Fibroblast of lung (primary cell): ENCODE measurements around the gene SPANXA1. TPM values are rescaled to one million over a fixed set of nuclear protein-coding genes. Genes with fewer than 3 reads are reported as not detected.
"Not testable (repeated sequence)": the region's sequence is repeated elsewhere in the genome, so short reads cannot be mapped to it uniquely, and the experiment has no call there.

Source experiments
- DNase-seq, 2 donors: peaks; one replicate each; pipeline versions ENCODE4 v3.0.0 to v3.0.0-alpha.2; 2010; ENCODE audit warnings: low read depth in 2 of 2
- H2AFZ ChIP-seq: 2 replicates; pipeline ENCODE4 v1.5.1; 2012; ENCODE audit warnings: low read length, control low read depth, inconsistent platforms
- H3K27ac ChIP-seq: 2 replicates; pipeline ENCODE4 v1.5.1; 2011; ENCODE audit warnings: low read length, control low read depth; ENCODE audit not compliant: insufficient read depth
- H3K27me3 ChIP-seq: 2 replicates; pipeline ENCODE4 v1.5.1; 2011; ENCODE audit warnings: mild to moderate bottlenecking, low read length; ENCODE audit not compliant: control insufficient read depth, insufficient read depth
- H3K36me3 ChIP-seq: 2 replicates; pipeline ENCODE4 v1.5.1; 2011; ENCODE audit warnings: low read length; ENCODE audit not compliant: control insufficient read depth, insufficient read depth
- H3K4me1 ChIP-seq: 2 replicates; pipeline ENCODE4 v1.5.1; 2011; ENCODE audit warnings: low read length; ENCODE audit not compliant: control insufficient read depth, insufficient read depth; ENCODE audit errors: extremely low read depth
- H3K4me2 ChIP-seq: 2 replicates; pipeline ENCODE4 v1.5.1; 2011; ENCODE audit warnings: low read length, control low read depth; ENCODE audit not compliant: insufficient read depth; ENCODE audit errors: extremely low read depth
- H3K4me3 ChIP-seq, 4 experiments: fragments of 200-600 bp in 1 of 4; sonication (generic) in 1 of 4; replicated peaks in 1 of 4; 2 replicates each; pipeline ENCODE4 v1.5.1; 2011 to 2016; ENCODE audit warnings: low read length in 4 of 4, low read depth in 3 of 4, mild to moderate bottlenecking in 3 of 4, control low read depth in 2 of 4, inconsistent platforms in 1 of 4, mixed read lengths in 1 of 4; ENCODE audit not compliant: insufficient read depth in 1 of 4; ENCODE audit errors: control extremely low read depth in 1 of 4
- H3K79me2 ChIP-seq: 2 replicates; pipeline ENCODE4 v1.5.1; 2012; ENCODE audit warnings: mild to moderate bottlenecking, low read length, inconsistent platforms; ENCODE audit not compliant: control insufficient read depth, insufficient read depth
- H3K9ac ChIP-seq: 2 replicates; pipeline ENCODE4 v1.5.1; 2011; ENCODE audit warnings: mild to moderate bottlenecking, low read length, control low read depth; ENCODE audit not compliant: insufficient read depth
- H3K9me3 ChIP-seq: 2 replicates; pipeline ENCODE4 v1.5.1; 2012; ENCODE audit warnings: low read depth, low read length; ENCODE audit not compliant: control insufficient read depth, insufficient read depth
- H4K20me1 ChIP-seq: 2 replicates; pipeline ENCODE4 v1.5.1; 2011; ENCODE audit warnings: low read length; ENCODE audit not compliant: control insufficient read depth, insufficient read depth; ENCODE audit errors: extremely low read depth
- CTCF ChIP-seq, 2 donors: IDR thresholded peaks in 1 of 2; conservative IDR thresholded peaks in 1 of 2; 1 replicate in 1 of 2; 2 replicates in 1 of 2; pipeline ENCODE4 v1.5.1; 2011 to 2012; ENCODE audit warnings: low read length in 2 of 2, control low read depth in 1 of 2, inconsistent platforms in 1 of 2, low read depth in 1 of 2, mild to moderate bottlenecking in 1 of 2
- EZH2 ChIP-seq: IDR thresholded peaks from 2 replicates; pipeline ENCODE4 v1.5.1; 2012; ENCODE audit warnings: low read length, control low read depth, mild to moderate bottlenecking; ENCODE audit errors: missing control alignments
- polyA plus RNA-seq, 2 donors: library from polyadenylated mRNA; depleted of rRNA in 1 of 2; stranded (reverse) in 1 of 2; unstranded in 1 of 2; fragments of >200 nt; gene quantifications; 2 replicates each; pipeline ENCODE4 v1.2.1, GENCODE V29; 2011 to 2012; ENCODE audit warnings: missing spikeins in 1 of 2
- total RNA-seq: library from RNA; depleted of rRNA; stranded (reverse); fragments of >200 nt; gene quantifications from 2 replicates; pipeline ENCODE4 v1.2.1, GENCODE V29; 2014

The SPANXA1 gene
- total and polyA plus RNA-seq, 2 donors (not counting 1 experiment from before 2014, with no cell fraction given): not detected

- Histone ChIP-seq H3K27me3 (no peaks in the 10 kb centered on the region), H3K4me1 (no peaks in the 10 kb centered on the region), H3K79me2 (no peaks in the 10 kb centered on the region), H4K20me1 (no peaks in the 10 kb centered on the region), H3K27ac (no peak overlapping the region), H3K9me3 (no peaks in the 10 kb centered on the region), H3K36me3 (no peaks in the 10 kb centered on the region), H3K4me3 (no peak overlapping the region), H3K4me2 (no peak overlapping the region), H2AFZ (no peak overlapping the region), H3K9ac (no peak overlapping the region)
- no peak for DNase-seq
- no peak for TF ChIP-seq EZH2
- no peak for TF ChIP-seq CTCF (conservative IDR thresholded peaks at IDR 0.05 in 1 of 2, IDR thresholded peaks at IDR 0.05 in 1 of 2; ENCODE audit: low read depth in 1 of 2, low read length in 2 of 2)
Measured at GRCh38 chrX:141609111-141609510, 24.6 kb upstream of the SPANXA1 start.

GRCh38 chrX:141589408-141589807 lies 4.9 kb upstream of the SPANXA1 start, which contains the start of gene SPANXA2:
Gene SPANXA2, plus strand, starts transcription at chrX:141589708. Its CDS starts 60 bp downstream, at chrX:141589768.
- not testable (repeated sequence) for H3K9me3 ChIP-seq, DNase-seq, H4K20me1 ChIP-seq, H3K4me3 ChIP-seq, H3K9ac ChIP-seq, H2AFZ ChIP-seq, H3K27ac ChIP-seq, H3K79me2 ChIP-seq, H3K4me2 ChIP-seq, H3K27me3 ChIP-seq, H3K4me1 ChIP-seq, H3K36me3 ChIP-seq

- not testable (repeated sequence) for H3K9me3 ChIP-seq, DNase-seq, H3K4me2 ChIP-seq, H3K27ac ChIP-seq, H3K4me1 ChIP-seq, H3K27me3 ChIP-seq, H3K79me2 ChIP-seq, H3K4me3 ChIP-seq, H2AFZ ChIP-seq, H4K20me1 ChIP-seq, H3K9ac ChIP-seq, H3K36me3 ChIP-seq
Measured at GRCh38 chrX:141542551-141542950, 42.0 kb downstream of the SPANXA1 start.

Other genes with a start within 250 kb of the SPANXA1 start
- gene SPANXA2, start 5.0 kb upstream of the SPANXA1 start, total RNA-seq: not detected in 2 replicates
- not detected in 2 replicates for gene SPANXA2, start 5.0 kb upstream of the SPANXA1 start, polyA plus RNA-seq
- not detected in 2 replicates for gene SPANXD, start 114.0 kb upstream of the SPANXA1 start, total RNA-seq
- not detected in 2 replicates for gene SPANXD, start 114.0 kb upstream of the SPANXA1 start, polyA plus RNA-seq